Adipocyte (in vitro differentiated cells): Measurements from ENCODE around the gene IL1B.
"Not testable (repeated sequence)": the region's sequence is repeated elsewhere in the genome, so short reads cannot be mapped to it uniquely, and the experiment has no call there.

Experiments used
- DNase-seq: peaks from one replicate; pipeline ENCODE4 v3.0.0-alpha.2; 2015; ENCODE audit warnings: low read depth
- H3K27me3 ChIP-seq: replicated peaks from 2 replicates; pipeline ENCODE4 v1.7.0; 2013; ENCODE audit warnings: mild to moderate bottlenecking, low read length, moderate library complexity; ENCODE audit not compliant: control insufficient read depth, insufficient read depth
- H3K36me3 ChIP-seq: 2 replicates; pipeline ENCODE4 v1.7.0; 2013; ENCODE audit warnings: low read length, mild to moderate bottlenecking, moderate library complexity; ENCODE audit not compliant: control insufficient read depth, insufficient read depth, severe bottlenecking
- H3K4me1 ChIP-seq: 2 replicates; pipeline ENCODE4 v1.7.0; 2013; ENCODE audit warnings: mild to moderate bottlenecking, low read length, moderate library complexity; ENCODE audit not compliant: control insufficient read depth, insufficient read depth
- H3K4me3 ChIP-seq: 2 replicates; pipeline ENCODE4 v1.7.0; 2013; ENCODE audit warnings: mild to moderate bottlenecking, low read length, moderate library complexity
- H3K9ac ChIP-seq: 2 replicates; pipeline ENCODE4 v1.7.0; 2013; ENCODE audit warnings: mild to moderate bottlenecking, low read length, moderate library complexity
- H3K9me3 ChIP-seq: 2 replicates; pipeline ENCODE4 v1.7.0; 2013; ENCODE audit warnings: mild to moderate bottlenecking, low read length, moderate library complexity; ENCODE audit not compliant: control insufficient read depth

Gene IL1B

DNA sequence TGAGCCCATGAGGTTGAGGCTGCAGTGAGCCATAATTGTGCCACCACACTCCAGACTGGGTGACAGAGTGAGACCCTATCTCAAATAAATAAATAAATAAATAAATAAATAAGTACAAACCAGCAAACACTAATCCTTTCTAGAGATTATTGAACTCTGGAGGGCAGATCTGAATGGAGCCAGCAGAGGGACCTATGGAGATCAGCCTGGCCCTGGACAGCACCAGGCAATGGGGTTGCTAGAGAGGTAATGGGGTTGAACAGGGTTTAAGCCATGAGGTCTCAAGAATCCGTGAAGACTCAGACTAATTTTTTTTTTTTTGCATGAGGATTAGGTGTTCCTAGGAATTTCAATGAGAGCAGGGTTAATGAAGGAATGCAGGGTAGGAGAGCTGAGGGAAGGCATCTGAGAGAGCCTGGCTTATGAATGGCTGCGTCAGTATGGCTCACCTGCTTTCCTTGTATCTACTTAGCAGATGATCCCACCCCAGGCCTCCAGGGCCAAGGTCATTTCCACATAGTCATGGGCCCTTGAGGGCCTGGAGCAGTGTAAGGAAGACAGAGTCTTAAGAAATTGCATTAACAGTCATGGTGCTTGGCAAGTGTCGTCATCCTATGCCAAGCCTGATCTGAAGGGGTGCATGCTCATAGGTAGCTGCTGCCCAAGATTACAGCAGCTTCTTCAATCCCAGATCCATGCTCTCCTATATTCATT lies 39.8 kb upstream of the IL1B start:
- Histone ChIP-seq H3K27me3 (no peaks in the 10 kb centered on the region), H3K4me1 (peaks cover 14% of the 10 kb centered on the region), H3K4me3 (no peak overlapping the region), H3K9me3 (no peaks in the 10 kb centered on the region), H3K9ac (no peak overlapping the region), H3K36me3 (no peaks in the 10 kb centered on the region)
- DNase-seq, result no peak

GRCh38 chr2:112870841-112871835 lies 34.6 kb upstream of the IL1B start:
- no peak for DNase-seq
- no peak overlapping the region for H3K4me3 ChIP-seq
- H3K9ac ChIP-seq, result no peak overlapping the region
- H3K27me3 ChIP-seq, result peaks cover 3% of the 10 kb centered on the region
- peaks cover 7% of the 10 kb centered on the region for H3K4me1 ChIP-seq
- H3K9me3 ChIP-seq, result peaks cover 3% of the 10 kb centered on the region
- H3K36me3 ChIP-seq, result no peaks in the 10 kb centered on the region

DNA sequence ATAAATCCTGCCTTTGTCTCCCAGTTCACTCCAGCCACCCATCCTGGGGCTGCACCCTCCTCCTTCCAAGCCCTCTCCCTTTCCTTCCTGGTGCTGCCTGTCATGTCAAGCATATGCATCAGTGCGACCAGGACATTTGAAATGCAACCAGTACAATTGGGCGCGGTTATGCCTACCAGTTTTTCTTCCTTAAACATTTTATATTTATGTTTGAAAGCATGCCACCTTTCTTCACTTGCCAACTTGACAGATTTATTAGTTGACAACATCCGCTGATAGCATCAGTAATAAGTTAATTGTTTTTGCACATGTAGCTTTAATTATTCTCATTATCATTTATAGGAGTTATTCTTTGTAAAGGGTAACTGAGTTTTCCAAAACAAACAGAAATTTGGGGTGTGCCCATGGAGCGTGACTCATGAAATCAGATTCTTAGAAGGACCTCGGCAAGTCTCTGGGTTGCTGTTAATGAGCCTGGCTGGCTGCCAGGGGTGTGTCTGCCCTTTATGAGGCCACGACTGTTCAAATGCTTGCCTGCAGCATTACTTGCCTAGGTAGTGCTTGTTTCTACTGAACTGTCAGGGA lies 32.8 kb upstream of the IL1B start:
- Histone ChIP-seq H3K27me3 (peaks cover 3% of the 10 kb centered on the region), H3K9ac (no peak overlapping the region), H3K4me3 (no peak overlapping the region), H3K36me3 (no peaks in the 10 kb centered on the region), H3K4me1 (peaks cover 7% of the 10 kb centered on the region), H3K9me3 (peaks cover 7% of the 10 kb centered on the region)
- DNase-seq, result peak; percentile 81

GRCh38 chr2:112867701-112868631 lies 31.4 kb upstream of the IL1B start:
- H3K9me3 ChIP-seq, result peaks cover 7% of the 10 kb centered on the region
- no peak for DNase-seq
- peaks cover 7% of the 10 kb centered on the region for H3K4me1 ChIP-seq
- H3K9ac ChIP-seq, result no peak overlapping the region
- H3K36me3 ChIP-seq, result no peaks in the 10 kb centered on the region
- peaks cover 3% of the 10 kb centered on the region for H3K27me3 ChIP-seq
- H3K4me3 ChIP-seq, result no peak overlapping the region

DNA sequence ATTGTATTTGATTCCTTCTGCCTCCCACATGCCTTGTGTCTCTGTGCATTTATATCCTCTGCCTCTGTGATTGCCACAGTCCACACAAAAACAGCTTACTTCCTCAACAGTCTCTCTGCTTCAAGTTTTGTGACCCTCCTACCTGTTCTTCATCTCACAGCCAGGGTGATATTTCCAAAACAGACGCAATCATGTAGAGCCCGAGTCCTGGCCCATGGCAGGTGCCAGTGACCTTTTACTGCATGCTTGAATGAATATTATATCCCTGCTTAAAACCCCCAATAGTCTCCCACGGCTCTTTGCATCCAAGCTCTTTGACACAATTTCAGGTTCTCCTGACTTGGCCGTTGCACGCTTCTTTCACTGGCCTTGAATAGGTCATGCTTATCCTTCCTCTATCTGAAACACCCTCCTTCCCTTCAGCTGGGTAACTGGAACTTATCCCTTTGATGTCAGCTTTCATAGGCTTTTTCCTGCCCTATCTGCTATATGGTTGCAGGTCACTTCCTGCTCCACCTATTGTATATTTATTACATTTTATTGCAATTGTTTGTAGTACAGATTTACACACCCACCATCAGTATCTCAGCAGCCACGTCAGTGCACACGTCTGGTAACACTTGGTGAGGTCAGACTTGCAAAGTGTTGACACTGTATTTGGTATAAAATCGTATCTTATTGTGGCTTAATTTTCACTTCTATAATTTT lies 29.7 kb upstream of the IL1B start:
- no peak for DNase-seq
- Histone ChIP-seq H3K4me3 (no peak overlapping the region), H3K9me3 (peaks cover 17% of the 10 kb centered on the region), H3K27me3 (peaks cover 3% of the 10 kb centered on the region), H3K4me1 (peaks cover 7% of the 10 kb centered on the region), H3K9ac (no peak overlapping the region), H3K36me3 (no peaks in the 10 kb centered on the region)

GRCh38 chr2:112864072-112864471 lies 27.5 kb upstream of the IL1B start:
- no peak for DNase-seq
- peaks cover 2% of the 10 kb centered on the region for H3K4me1 ChIP-seq
- no peaks in the 10 kb centered on the region for H3K27me3 ChIP-seq
- H3K36me3 ChIP-seq, result no peaks in the 10 kb centered on the region
- peaks cover 36% of the 10 kb centered on the region for H3K9me3 ChIP-seq
- no peak overlapping the region for H3K9ac ChIP-seq
- no peak overlapping the region for H3K4me3 ChIP-seq

GRCh38 chr2:112859406-112860183 lies 23.0 kb upstream of the IL1B start:
- H3K9ac ChIP-seq, H3K36me3 ChIP-seq, H3K4me1 ChIP-seq, H3K4me3 ChIP-seq, H3K27me3 ChIP-seq, DNase-seq: not testable (repeated sequence)
- H3K9me3 ChIP-seq, result peaks cover 28% of the 10 kb centered on the region

- Histone ChIP-seq H3K4me3 (no peak overlapping the region), H3K9me3 (no peaks in the 10 kb centered on the region), H3K36me3 (no peaks in the 10 kb centered on the region), H3K4me1 (no peaks in the 10 kb centered on the region), H3K27me3 (no peaks in the 10 kb centered on the region), H3K9ac (no peak overlapping the region)
- DNase-seq, result no peak
These were observed 14.0 kb upstream of the IL1B start for GRCh38 chr2:112850588-112850987.

- no peak for DNase-seq
- Histone ChIP-seq H3K4me1 (no peaks in the 10 kb centered on the region), H3K9ac (no peak overlapping the region), H3K36me3 (no peaks in the 10 kb centered on the region), H3K9me3 (no peaks in the 10 kb centered on the region), H3K27me3 (no peaks in the 10 kb centered on the region), H3K4me3 (no peak overlapping the region)
These were observed 13.4 kb upstream of the IL1B start for GRCh38 chr2:112849956-112850355.

DNA sequence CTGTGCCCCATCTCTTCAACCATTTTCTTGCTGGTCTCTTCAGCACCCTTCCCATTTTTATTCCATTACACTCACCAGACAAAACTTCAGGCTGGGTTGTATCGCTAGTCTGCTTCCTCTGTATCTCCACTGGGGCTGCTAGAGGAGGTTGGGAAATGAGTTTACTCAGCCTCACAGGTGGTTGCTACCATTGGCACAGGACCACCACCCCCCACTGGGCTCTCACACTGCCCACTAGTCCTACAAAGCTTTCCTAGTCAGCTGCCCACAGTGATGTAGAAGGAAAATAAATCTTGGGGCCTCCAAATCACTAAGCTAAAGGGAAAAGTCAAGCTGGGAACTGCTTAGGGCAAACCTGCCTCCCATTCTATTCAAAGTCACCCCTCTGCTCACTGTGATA lies 12.3 kb upstream of the IL1B start:
- Histone ChIP-seq H3K4me3 (no peak overlapping the region), H3K27me3 (no peaks in the 10 kb centered on the region), H3K4me1 (no peaks in the 10 kb centered on the region), H3K36me3 (no peaks in the 10 kb centered on the region), H3K9me3 (no peaks in the 10 kb centered on the region), H3K9ac (no peak overlapping the region)
- DNase-seq, result no peak
